Stimulated activated naive CD4-positive, alpha-beta T cell (primary cell): Measurements from ENCODE around the gene SYCN.
A peak's percentile ranks its signal among the peaks of the same experiment; 100 is the strongest.
"Not testable (repeated sequence)": the region's sequence is repeated elsewhere in the genome, so short reads cannot be mapped to it uniquely, and the experiment has no call there.

Experiments
- DNase-seq, 6 experiments: peaks; one replicate each; lab custom pipeline; 2025; lab: John Stamatoyannopoulos, UW

Gene SYCN

GRCh38 chr19:39203372-39204341, at the start of gene SYCN:
Gene SYCN (minus strand): TSS chr19:39204263. CDS start chr19:39204254, 9 bp downstream.
- no peak for DNase-seq

- DNase-seq: no peak
These were observed 49.5 kb upstream of the SYCN start for GRCh38 chr19:39253374-39254149.

GRCh38 chr19:39252458-39252857, 48.4 kb upstream of the SYCN start:
- no peak for DNase-seq

- DNase-seq: no peak
These were observed 47.8 kb upstream of the SYCN start for GRCh38 chr19:39251846-39252245.

- DNase-seq: no peak
These were observed 47.0 kb upstream of the SYCN start for GRCh38 chr19:39251081-39251480.

GRCh38 chr19:39248806-39249205, 44.7 kb upstream of the SYCN start, which contains the start of gene IFNL4:
Gene IFNL4 (minus strand): TSS chr19:39248856.
- no peak for DNase-seq

GRCh38 chr19:39247701-39248664, 43.9 kb upstream of the SYCN start:
- DNase-seq: no peak

GRCh38 chr19:39246951-39247669, 43.0 kb upstream of the SYCN start:
- DNase-seq: peak in 3 of 6 experiments; percentile 7 to 35 (median 28)

- DNase-seq: not testable (repeated sequence)
These were observed 41.1 kb upstream of the SYCN start for GRCh38 chr19:39245166-39245565.

- not testable (repeated sequence) for DNase-seq
These were observed 40.5 kb upstream of the SYCN start, which contains the start of gene IFNL3 for GRCh38 chr19:39244410-39245100. Gene IFNL3 (minus strand): TSS chr19:39245006. CDS start chr19:39244967, 39 bp downstream.

GRCh38 chr19:39243741-39244140, 39.7 kb upstream of the SYCN start:
- not testable (repeated sequence) for DNase-seq

- DNase-seq: no peak
These were observed 36.4 kb upstream of the SYCN start for GRCh38 chr19:39240421-39240820.

- no peak for DNase-seq
These were observed 34.9 kb upstream of the SYCN start for GRCh38 chr19:39238944-39239343.

- no peak for DNase-seq
These were observed 34.1 kb upstream of the SYCN start for GRCh38 chr19:39238209-39238608.

GRCh38 chr19:39237200-39238184, 33.4 kb upstream of the SYCN start:
- DNase-seq: peak in 3 of 6 experiments; percentile 18 to 45 (median 19)

GRCh38 chr19:39236527-39236926, 32.5 kb upstream of the SYCN start:
- peak in 1 of 6 experiments; percentile 10 for DNase-seq

GRCh38 chr19:39232708-39233107, 28.6 kb upstream of the SYCN start:
- no peak for DNase-seq

- no peak for DNase-seq
These were observed 26.2 kb upstream of the SYCN start for GRCh38 chr19:39230096-39230764.
